ENCODE measurements around the gene EML3. TPM values are rescaled to one million over a fixed set of nuclear protein-coding genes. Genes with fewer than 3 reads are reported as not detected.
"Not testable (repeated sequence)": the region's sequence is repeated elsewhere in the genome, so short reads cannot be mapped to it uniquely, and the experiment has no call there.

Gene EML3
- total and polyA plus RNA-seq, 4 donors: 15.7 to 182 (median 114) TPM

DNA sequence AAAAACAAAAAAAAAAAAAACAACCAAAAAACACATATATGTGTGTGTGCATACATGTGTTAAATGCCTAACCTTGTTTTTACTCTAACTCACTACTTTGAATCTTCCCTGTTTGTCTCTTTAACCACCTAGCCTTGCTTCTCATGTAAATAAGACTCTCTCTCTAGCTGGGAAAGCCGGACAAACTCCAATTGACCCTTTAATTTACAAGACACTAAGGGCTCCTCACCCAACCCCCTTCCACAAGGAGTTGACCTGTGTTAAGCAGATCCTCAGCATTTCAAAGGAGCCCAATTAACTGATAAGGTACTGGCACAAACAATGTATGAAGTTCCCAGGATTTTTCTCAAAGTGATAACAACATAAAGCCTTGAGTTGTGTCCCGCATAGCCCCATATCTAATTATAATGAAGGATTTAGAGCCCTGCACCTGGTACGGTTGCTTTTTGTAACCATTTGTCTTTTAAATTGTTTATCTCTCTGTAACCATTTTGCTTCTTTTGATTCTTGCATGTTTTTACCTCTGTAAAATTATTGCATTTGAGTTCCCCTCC is 50.8 kb downstream of the EML3 start:
- H3K36me3 ChIP-seq (ENCODE audit: control insufficient read depth in 1 of 2, insufficient read depth in 2 of 2, low read length in 1 of 2); H3K4me1 ChIP-seq (ENCODE audit: control insufficient read depth in 1 of 2, insufficient read depth in 2 of 2, low read length in 2 of 2); DNase-seq; ATAC-seq (ENCODE audit: low FRiP score); H3K27me3 ChIP-seq (ENCODE audit: control insufficient read depth in 1 of 2, insufficient read depth in 2 of 2, low read length in 1 of 2); H3K9me3 ChIP-seq (ENCODE audit: control insufficient read depth, low read length); H3K27ac ChIP-seq (ENCODE audit: low read depth in 1 of 2, low read length in 2 of 2); H3K4me3 ChIP-seq (ENCODE audit: low read length in 2 of 2): not testable (repeated sequence)
- 70 to 76% methylated on average over 3 of the region's 3 CpGs for WGBS, 2 donors
- intact Hi-C loops (cut with DNase I): loop anchor here in 1 of 2 donors (2.0 kb wide), 1 partner anchor 17 kb away; no protein-coding TSS in a partner anchor

DNA sequence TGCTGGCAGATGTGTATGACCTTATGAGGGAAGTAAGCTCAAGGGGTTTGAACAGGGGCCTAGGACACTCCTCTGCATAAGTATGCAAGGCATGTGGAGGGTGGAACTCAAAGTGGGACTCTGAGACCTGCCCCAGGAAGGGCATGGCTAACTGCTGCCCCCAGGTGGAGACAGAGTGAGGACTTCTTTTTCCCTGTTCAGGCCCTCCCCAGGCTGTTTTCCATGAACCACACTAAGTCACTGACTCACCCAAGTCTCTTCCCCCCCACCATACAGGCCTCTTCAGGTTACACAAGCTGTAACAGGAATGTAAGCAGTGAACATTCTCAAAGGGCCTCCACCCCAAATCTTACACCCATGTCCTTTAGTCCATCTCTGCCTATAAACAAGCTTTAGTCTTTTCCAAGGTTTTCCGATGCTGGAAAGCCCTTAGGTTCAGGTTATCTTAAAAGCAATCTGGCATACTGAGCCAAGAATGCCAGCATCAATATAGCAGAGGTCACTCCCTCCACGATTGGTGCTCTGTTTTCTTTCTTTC is 51.9 kb downstream of the EML3 start:
- H3K4me1 ChIP-seq (ENCODE audit: control insufficient read depth in 1 of 2, insufficient read depth in 2 of 2, low read length in 2 of 2): peaks cover 2 to 3% of the 10 kb centered on the region in 2 donors
- no peaks in the 10 kb centered on the region for H3K27me3 ChIP-seq (ENCODE audit: control insufficient read depth in 1 of 2, insufficient read depth in 2 of 2, low read length in 1 of 2)
- intact Hi-C loops (cut with DNase I): loop anchor here in 1 of 2 donors (1.0 to 2.0 kb wide), 2 partner anchors 16 to 136 kb away; no protein-coding TSS in a partner anchor
- H3K36me3 ChIP-seq (ENCODE audit: control insufficient read depth in 1 of 2, insufficient read depth in 2 of 2, low read length in 1 of 2): peaks cover under 1 to 4% of the 10 kb centered on the region in 2 donors
- H3K4me3 ChIP-seq (ENCODE audit: low read length in 2 of 2): no peak overlapping the region
- DNase-seq (peak; percentile 94 to 95), ATAC-seq (ENCODE audit: low FRiP score) (peak; percentile 91)
- 5% methylated on average over 2 of the region's 2 CpGs for WGBS, 2 donors
- no peaks in the 10 kb centered on the region for H3K9me3 ChIP-seq (ENCODE audit: control insufficient read depth, low read length)
- peak overlapping the region; percentile 52 to 81 for H3K27ac ChIP-seq (ENCODE audit: low read depth in 1 of 2, low read length in 2 of 2)

DNA sequence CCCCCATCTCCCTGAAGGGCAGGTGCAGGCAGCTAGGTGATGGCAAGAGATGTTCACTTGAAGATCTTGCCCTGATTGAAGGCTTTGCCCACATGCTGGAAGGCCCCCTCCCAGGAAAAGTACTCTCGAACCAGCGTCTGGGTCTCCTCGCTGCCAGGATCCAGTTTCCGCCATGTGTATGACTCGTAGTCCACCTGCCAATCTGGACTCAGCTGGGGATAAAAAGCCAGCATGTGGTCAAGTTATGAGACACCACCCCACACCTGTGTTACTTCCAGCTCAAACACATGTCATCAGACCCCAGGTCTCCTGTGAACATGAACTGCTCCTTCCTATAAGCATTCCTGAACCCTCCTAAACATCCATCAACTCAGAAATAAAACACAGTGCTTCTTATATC is 52.9 kb downstream of the EML3 start:
- H3K27ac ChIP-seq (ENCODE audit: low read depth in 1 of 2, low read length in 2 of 2): peak overlapping the region; percentile 22 to 81
- DNase-seq; H3K4me3 ChIP-seq (ENCODE audit: low read length in 2 of 2); H3K9me3 ChIP-seq (ENCODE audit: control insufficient read depth, low read length); ATAC-seq (ENCODE audit: low FRiP score); H3K27me3 ChIP-seq (ENCODE audit: control insufficient read depth in 1 of 2, insufficient read depth in 2 of 2, low read length in 1 of 2); H3K4me1 ChIP-seq (ENCODE audit: control insufficient read depth in 1 of 2, insufficient read depth in 2 of 2, low read length in 2 of 2); H3K36me3 ChIP-seq (ENCODE audit: control insufficient read depth in 1 of 2, insufficient read depth in 2 of 2, low read length in 1 of 2): not testable (repeated sequence)
- WGBS, 2 donors: 66 to 78% methylated on average over 5 of the region's 5 CpGs
- intact Hi-C loops (cut with DNase I): loop anchor here in 1 of 2 donors (1.0 to 5.0 kb wide), 3 partner anchors 15 to 157 kb away; no protein-coding TSS in a partner anchor

DNA sequence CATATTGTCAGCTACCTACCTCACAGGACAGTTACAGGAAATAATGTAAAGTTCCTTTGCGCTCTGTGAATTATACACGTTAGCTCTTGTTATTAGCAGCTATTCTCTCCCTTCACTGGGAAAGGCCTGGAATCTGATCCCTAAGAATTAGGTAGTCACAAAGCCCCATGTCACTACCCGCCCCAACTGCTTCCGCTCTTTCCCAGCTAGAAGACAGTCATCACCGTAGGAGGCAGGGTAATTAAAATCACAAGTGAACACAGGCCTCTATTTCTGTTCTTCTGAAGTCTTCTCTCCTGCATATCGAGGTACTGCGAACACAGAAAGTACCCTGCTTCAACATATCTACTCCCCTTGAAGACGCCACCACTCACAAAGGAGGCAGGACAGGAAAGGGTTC is 53.4 kb downstream of the EML3 start:
- Histone ChIP-seq H3K27ac (ENCODE audit: low read depth in 1 of 2, low read length in 2 of 2) (no peak overlapping the region), H3K36me3 (ENCODE audit: control insufficient read depth in 1 of 2, insufficient read depth in 2 of 2, low read length in 1 of 2) (peaks cover 0 to 4% of the 10 kb centered on the region in 2 donors), H3K9me3 (ENCODE audit: control insufficient read depth, low read length) (no peaks in the 10 kb centered on the region), H3K4me1 (ENCODE audit: control insufficient read depth in 1 of 2, insufficient read depth in 2 of 2, low read length in 2 of 2) (peaks cover 2 to 5% of the 10 kb centered on the region in 2 donors), H3K27me3 (ENCODE audit: control insufficient read depth in 1 of 2, insufficient read depth in 2 of 2, low read length in 1 of 2) (no peaks in the 10 kb centered on the region), H3K4me3 (ENCODE audit: low read length in 2 of 2) (no peak overlapping the region)
- intact Hi-C loops (cut with DNase I): loop anchor here in 1 of 2 donors (5.0 kb wide), 1 partner anchor 157 kb away; no protein-coding TSS in a partner anchor
- no peak for ATAC-seq (ENCODE audit: low FRiP score)
- DNase-seq: no peak
- WGBS, 2 donors: 79 to 82% methylated on average over 8 of the region's 8 CpGs

DNA sequence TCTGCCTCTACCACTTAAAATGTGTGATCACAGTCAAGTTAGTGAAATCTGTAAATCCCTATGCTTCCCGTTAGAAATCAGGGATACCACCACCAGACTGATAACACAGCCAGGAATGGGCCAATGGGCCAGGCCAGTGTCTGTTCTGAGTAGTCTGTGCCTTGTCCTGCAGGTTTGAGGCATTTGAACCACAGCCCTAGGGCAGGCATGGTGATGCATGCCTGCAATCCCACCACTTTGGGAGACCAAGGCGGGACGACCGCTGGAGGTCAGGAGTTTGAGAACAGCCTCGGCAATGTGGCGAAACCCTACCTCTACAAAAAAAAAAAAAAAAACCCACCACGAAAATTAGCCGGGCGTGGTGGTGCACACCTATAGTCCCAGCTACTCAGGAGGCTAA is 53.9 kb downstream of the EML3 start:
- no peaks in the 10 kb centered on the region for H3K27me3 ChIP-seq (ENCODE audit: control insufficient read depth in 1 of 2, insufficient read depth in 2 of 2, low read length in 1 of 2)
- peak overlapping the region in 1 of 2 donors; percentile 62 for H3K27ac ChIP-seq (ENCODE audit: low read depth in 1 of 2, low read length in 2 of 2)
- peaks cover 0 to 4% of the 10 kb centered on the region in 2 donors for H3K36me3 ChIP-seq (ENCODE audit: control insufficient read depth in 1 of 2, insufficient read depth in 2 of 2, low read length in 1 of 2)
- WGBS, 2 donors: 75 to 79% methylated on average over 9 of the region's 9 CpGs
- H3K9me3 ChIP-seq (ENCODE audit: control insufficient read depth, low read length): no peaks in the 10 kb centered on the region
- ATAC-seq (ENCODE audit: low FRiP score): no peak
- no peak for DNase-seq
- H3K4me3 ChIP-seq (ENCODE audit: low read length in 2 of 2): no peak overlapping the region
- peaks cover 2 to 5% of the 10 kb centered on the region in 2 donors for H3K4me1 ChIP-seq (ENCODE audit: control insufficient read depth in 1 of 2, insufficient read depth in 2 of 2, low read length in 2 of 2)
- intact Hi-C loops (cut with DNase I): loop anchor here in 1 of 2 donors (5.0 kb wide), 1 partner anchor 156 kb away; no protein-coding TSS in a partner anchor

DNA sequence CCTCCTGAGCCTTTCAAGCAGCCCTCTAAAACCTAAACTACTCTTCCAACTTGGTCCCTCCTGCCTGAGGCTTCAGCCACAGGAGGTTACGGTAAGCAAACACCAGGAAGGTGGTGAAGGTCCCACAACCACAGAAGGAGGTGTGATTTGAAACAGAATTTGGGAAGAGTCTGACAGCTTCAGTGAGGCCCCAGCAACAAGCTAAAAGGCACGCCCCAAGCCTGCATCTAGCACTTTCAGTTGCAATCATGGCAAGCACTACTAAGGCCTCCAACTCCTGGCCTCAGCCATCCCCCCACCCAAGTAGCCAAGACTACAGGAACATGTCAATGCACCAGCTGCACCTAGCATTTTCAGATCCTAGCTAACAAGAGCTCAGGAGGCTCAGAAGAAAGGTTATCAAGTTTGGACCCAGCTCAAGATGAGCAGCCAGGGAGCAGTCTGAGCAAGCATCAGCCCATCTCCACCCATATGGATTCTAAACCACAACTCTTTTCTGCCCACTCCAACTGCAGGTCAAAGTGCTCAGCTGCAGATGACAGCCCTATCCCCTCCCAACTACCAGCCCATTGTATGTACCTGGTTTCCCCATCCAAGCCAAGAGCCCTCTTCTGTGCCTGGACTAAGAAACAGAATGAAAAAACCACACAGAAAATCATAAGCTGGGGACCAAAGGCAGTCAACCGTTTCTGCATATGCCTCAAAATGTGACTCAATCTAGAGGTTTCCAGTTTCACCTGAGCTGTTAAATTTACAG is 55.5 kb downstream of the EML3 start:
- intact Hi-C loops (cut with DNase I): loop anchor here in 1 of 2 donors (5.0 kb wide), 1 partner anchor 155 kb away; no protein-coding TSS in a partner anchor

DNA sequence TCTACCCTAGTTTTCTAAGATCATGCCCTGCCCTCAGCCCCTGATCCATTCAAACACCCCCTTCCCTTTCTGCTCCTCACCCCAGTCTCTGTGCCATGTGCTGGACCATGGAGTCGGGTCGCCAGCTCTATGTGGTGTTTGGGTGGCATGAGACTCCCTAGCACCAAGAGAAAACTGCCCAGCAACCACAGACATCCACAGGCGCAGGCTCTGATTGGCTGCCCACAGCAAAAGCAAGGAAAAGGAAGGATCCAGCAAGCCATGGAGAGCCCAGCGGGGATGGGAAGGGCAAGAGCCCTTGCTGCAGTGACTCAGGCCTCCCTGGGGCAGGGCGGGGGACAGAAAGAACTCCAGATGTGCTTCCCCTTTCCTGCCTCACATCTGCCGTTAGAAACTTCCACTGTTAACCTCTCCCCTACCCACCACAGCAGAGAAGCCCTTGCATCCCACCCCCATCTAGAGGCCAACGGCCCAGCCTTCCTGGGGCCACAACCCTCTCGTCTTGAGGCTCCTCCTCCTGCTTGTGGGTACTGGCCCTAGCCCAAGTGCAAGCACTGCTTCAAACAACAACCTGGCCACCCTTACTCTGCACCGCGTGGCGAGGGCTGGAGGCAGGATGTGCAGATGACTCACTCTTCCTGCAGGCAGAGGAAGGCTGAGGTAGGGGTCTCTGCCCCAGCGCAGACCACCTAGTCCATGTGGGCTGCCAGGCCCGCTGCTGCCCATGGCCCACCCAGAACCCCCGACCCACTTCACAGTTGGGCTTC is 56.3 kb downstream of the EML3 start:
- 5% methylated on average over 14 of the region's 14 CpGs for WGBS, 2 donors
- Histone ChIP-seq H3K9me3 (ENCODE audit: control insufficient read depth, low read length) (no peaks in the 10 kb centered on the region), H3K4me1 (ENCODE audit: control insufficient read depth in 1 of 2, insufficient read depth in 2 of 2, low read length in 2 of 2) (peaks cover 2 to 5% of the 10 kb centered on the region in 2 donors), H3K27ac (ENCODE audit: low read depth in 1 of 2, low read length in 2 of 2) (peak overlapping the region; percentile 71 to 83), H3K36me3 (ENCODE audit: control insufficient read depth in 1 of 2, insufficient read depth in 2 of 2, low read length in 1 of 2) (peaks cover 0 to 4% of the 10 kb centered on the region in 2 donors), H3K4me3 (ENCODE audit: low read length in 2 of 2) (no peak overlapping the region), H3K27me3 (ENCODE audit: control insufficient read depth in 1 of 2, insufficient read depth in 2 of 2, low read length in 1 of 2) (no peaks in the 10 kb centered on the region)
- DNase-seq (peak; percentile 95 to 96), ATAC-seq (ENCODE audit: low FRiP score) (peak; percentile 81)
- intact Hi-C loops (cut with DNase I): loop anchor here in 1 of 2 donors (5.0 kb wide), 1 partner anchor 154 kb away; no protein-coding TSS in a partner anchor

More for the DNA sequence above, 55.5 kb downstream of the EML3 start:
- ATAC-seq (ENCODE audit: low FRiP score) (no peak), DNase-seq (peak in 1 of 2 donors; percentile 48)
- no peak overlapping the region for H3K4me3 ChIP-seq (ENCODE audit: low read length in 2 of 2)
- peaks cover 0 to 4% of the 10 kb centered on the region in 2 donors for H3K36me3 ChIP-seq (ENCODE audit: control insufficient read depth in 1 of 2, insufficient read depth in 2 of 2, low read length in 1 of 2)
- peak overlapping the region; percentile 71 to 82 for H3K27ac ChIP-seq (ENCODE audit: low read depth in 1 of 2, low read length in 2 of 2)
- peaks cover 2 to 5% of the 10 kb centered on the region in 2 donors for H3K4me1 ChIP-seq (ENCODE audit: control insufficient read depth in 1 of 2, insufficient read depth in 2 of 2, low read length in 2 of 2)
- 48 to 54% methylated on average over 3 of the region's 3 CpGs for WGBS, 2 donors
- no peaks in the 10 kb centered on the region for H3K27me3 ChIP-seq (ENCODE audit: control insufficient read depth in 1 of 2, insufficient read depth in 2 of 2, low read length in 1 of 2)
- no peaks in the 10 kb centered on the region for H3K9me3 ChIP-seq (ENCODE audit: control insufficient read depth, low read length)

All from aorta (tissue), 5 donors.